ENCODE results near the gene P3H3. TPM values are rescaled to one million over a fixed set of nuclear protein-coding genes. Genes with fewer than 3 reads are reported as not detected.
A peak's percentile ranks its signal among the peaks of the same experiment; 100 is the strongest.
"Not testable (repeated sequence)": the region's sequence is repeated elsewhere in the genome, so short reads cannot be mapped to it uniquely, and the experiment has no call there.

P3H3 gene
- total RNA-seq, 1 experiment from 2014 or later, result 2.2 TPM

GRCh38 chr12:6866163-6866919, 38.1 kb downstream of the P3H3 start:
- DNase-seq (ENCODE audit: low spot score), result no peak

- no peak for DNase-seq (ENCODE audit: low spot score)
These were observed 38.8 kb downstream of the P3H3 start for GRCh38 chr12:6866920-6867412.

GRCh38 chr12:6867413-6868210, 39.4 kb downstream of the P3H3 start, which contains the start of gene TPI1:
Gene TPI1 (plus strand): TSS chr12:6867531. CDS start chr12:6867567, 36 bp downstream.
- DNase-seq (ENCODE audit: low spot score), result peak; percentile 77

- peak; percentile 30 for DNase-seq (ENCODE audit: low spot score)
These were observed 40.2 kb downstream of the P3H3 start for GRCh38 chr12:6868211-6869048.

- DNase-seq (ENCODE audit: low spot score), result peak; percentile 91
These were observed 41.1 kb downstream of the P3H3 start for GRCh38 chr12:6869049-6870021.

- not testable (repeated sequence) for DNase-seq (ENCODE audit: low spot score)
These were observed 42.1 kb downstream of the P3H3 start for GRCh38 chr12:6870304-6870703.

- peak; percentile 82 for DNase-seq (ENCODE audit: low spot score)
These were observed 43.1 kb downstream of the P3H3 start for GRCh38 chr12:6871052-6871957.

- DNase-seq (ENCODE audit: low spot score), result peak; percentile 88
These were observed 44.2 kb downstream of the P3H3 start for GRCh38 chr12:6872073-6873048.

GRCh38 chr12:6873094-6874014, 45.1 kb downstream of the P3H3 start, which contains the start of gene SPSB2:
Gene SPSB2 (minus strand): TSS chr12:6873303. CDS start chr12:6872901, 402 bp downstream.
- DNase-seq (ENCODE audit: low spot score), result peak; percentile 97

- DNase-seq (ENCODE audit: low spot score), result not testable (repeated sequence)
These were observed 45.8 kb downstream of the P3H3 start for GRCh38 chr12:6874015-6874368.

- DNase-seq (ENCODE audit: low spot score), result not testable (repeated sequence)
These were observed 51.6 kb downstream of the P3H3 start for GRCh38 chr12:6879824-6880223.

GRCh38 chr12:6883252-6883651, 55.0 kb downstream of the P3H3 start:
- no peak for DNase-seq (ENCODE audit: low spot score)

GRCh38 chr12:6883683-6884082, 55.5 kb downstream of the P3H3 start:
- no peak for DNase-seq (ENCODE audit: low spot score)

GRCh38 chr12:6884539-6884938, 56.3 kb downstream of the P3H3 start:
- no peak for DNase-seq (ENCODE audit: low spot score)

- DNase-seq (ENCODE audit: low spot score), result not testable (repeated sequence)
These were observed 58.2 kb downstream of the P3H3 start for GRCh38 chr12:6886206-6886999.

- no peak for DNase-seq (ENCODE audit: low spot score)
These were observed 59.3 kb downstream of the P3H3 start for GRCh38 chr12:6887460-6887859.
